Measurements from ENCODE around the gene EIF4G1. TPM values are rescaled to one million over a fixed set of nuclear protein-coding genes. Genes with fewer than 3 reads are reported as not detected.

EIF4G1 gene
- total and polyA plus RNA-seq, 2 of the 8 experiments (the other 6 are each of a cell fraction or from before 2014, with no cell fraction given): 318 to 473 TPM

DNA sequence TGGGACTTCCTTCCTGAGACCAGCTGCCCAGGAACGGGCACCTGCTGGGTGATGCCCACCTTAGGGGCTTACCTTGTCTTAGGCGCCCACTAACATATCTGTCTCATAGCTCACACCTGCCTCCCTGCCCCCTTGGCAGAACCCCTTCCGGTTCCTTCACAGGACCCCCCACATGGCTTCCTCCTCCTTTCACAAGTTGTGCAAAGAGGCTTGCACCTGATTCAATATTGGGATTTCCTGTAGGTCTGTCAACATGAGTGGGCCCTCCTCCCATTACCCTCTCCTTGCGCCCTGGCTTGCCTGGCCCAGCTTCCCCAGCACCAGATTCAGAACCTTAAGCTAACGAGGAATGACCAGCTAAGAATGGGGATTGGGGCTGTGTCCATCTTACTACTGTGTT is 63.0 kb downstream of the EIF4G1 start (continued):
- TF ChIP-seq, protein P1, sequence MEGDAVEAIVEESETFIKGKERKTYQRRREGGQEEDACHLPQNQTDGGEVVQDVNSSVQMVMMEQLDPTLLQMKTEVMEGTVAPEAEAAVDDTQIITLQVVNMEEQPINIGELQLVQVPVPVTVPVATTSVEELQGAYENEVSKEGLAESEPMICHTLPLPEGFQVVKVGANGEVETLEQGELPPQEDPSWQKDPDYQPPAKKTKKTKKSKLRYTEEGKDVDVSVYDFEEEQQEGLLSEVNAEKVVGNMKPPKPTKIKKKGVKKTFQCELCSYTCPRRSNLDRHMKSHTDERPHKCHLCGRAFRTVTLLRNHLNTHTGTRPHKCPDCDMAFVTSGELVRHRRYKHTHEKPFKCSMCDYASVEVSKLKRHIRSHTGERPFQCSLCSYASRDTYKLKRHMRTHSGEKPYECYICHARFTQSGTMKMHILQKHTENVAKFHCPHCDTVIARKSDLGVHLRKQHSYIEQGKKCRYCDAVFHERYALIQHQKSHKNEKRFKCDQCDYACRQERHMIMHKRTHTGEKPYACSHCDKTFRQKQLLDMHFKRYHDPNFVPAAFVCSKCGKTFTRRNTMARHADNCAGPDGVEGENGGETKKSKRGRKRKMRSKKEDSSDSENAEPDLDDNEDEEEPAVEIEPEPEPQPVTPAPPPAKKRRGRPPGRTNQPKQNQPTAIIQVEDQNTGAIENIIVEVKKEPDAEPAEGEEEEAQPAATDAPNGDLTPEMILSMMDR (IDR thresholded peaks at IDR 0.05; ENCODE audit: control extremely low read depth in 1 of 3, insufficient read depth in 1 of 3, low read depth in 1 of 3, low read length in 3 of 3): no peak
- TF ChIP-seq HDAC6 (IDR thresholded peaks at IDR 0.05; ENCODE audit: low read depth, low read length) (no peak), TAF7 (optimal IDR thresholded peaks at IDR 0.05; ENCODE audit: borderline replicate concordance, low read depth, low read length) (no peak), POLR2AphosphoS5 (IDR thresholded peaks at IDR 0.05; ENCODE audit: low read depth, low read length) (no peak), KDM4A (IDR thresholded peaks at IDR 0.05; ENCODE audit: low read depth, low read length, severe bottlenecking) (no peak), SRF (IDR thresholded peaks at IDR 0.05; ENCODE audit: low read depth, low read length) (no peak), RBBP5 (IDR thresholded peaks at IDR 0.05; ENCODE audit: borderline replicate concordance, low read depth, low read length) (no peak)

All from H1 (cell line).